ENCODE results near the gene ZACN. TPM values are rescaled to one million over a fixed set of nuclear protein-coding genes. Genes with fewer than 3 reads are reported as not detected.

Gene ZACN
- total RNA-seq, 2 donors from 2014 or later: not detected

DNA sequence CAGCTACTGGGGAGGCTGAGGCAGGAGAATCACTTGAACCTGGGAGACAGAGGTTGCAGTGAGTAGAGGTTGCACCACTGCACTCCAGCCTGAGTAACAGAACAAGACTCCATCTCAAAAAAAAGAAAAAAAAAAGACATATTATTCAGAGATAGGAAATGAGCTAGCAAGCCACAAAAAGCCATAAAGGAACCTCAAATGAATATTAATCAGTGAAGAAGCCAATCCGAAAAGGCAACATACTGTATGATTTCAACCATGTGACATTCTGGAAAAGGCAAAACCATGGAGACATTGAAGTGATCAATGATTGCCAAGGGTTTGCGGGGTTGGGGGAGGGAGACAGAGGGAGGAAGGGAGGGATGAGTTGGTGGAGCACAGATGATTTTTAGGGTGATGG, 33.0 kb downstream of the ZACN start:
- Histone ChIP-seq H3K4me1 (no peaks in the 10 kb centered on the region), H3K27ac (no peak overlapping the region), H3K27me3 (no peaks in the 10 kb centered on the region), H3K9me3 (no peaks in the 10 kb centered on the region), H3K36me3 (no peaks in the 10 kb centered on the region), H3K4me3 (no peak overlapping the region)
- no peak for DNase-seq (ENCODE audit: low spot score)
- TF ChIP-seq, protein P1, sequence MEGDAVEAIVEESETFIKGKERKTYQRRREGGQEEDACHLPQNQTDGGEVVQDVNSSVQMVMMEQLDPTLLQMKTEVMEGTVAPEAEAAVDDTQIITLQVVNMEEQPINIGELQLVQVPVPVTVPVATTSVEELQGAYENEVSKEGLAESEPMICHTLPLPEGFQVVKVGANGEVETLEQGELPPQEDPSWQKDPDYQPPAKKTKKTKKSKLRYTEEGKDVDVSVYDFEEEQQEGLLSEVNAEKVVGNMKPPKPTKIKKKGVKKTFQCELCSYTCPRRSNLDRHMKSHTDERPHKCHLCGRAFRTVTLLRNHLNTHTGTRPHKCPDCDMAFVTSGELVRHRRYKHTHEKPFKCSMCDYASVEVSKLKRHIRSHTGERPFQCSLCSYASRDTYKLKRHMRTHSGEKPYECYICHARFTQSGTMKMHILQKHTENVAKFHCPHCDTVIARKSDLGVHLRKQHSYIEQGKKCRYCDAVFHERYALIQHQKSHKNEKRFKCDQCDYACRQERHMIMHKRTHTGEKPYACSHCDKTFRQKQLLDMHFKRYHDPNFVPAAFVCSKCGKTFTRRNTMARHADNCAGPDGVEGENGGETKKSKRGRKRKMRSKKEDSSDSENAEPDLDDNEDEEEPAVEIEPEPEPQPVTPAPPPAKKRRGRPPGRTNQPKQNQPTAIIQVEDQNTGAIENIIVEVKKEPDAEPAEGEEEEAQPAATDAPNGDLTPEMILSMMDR (IDR thresholded peaks at IDR 0.05): no peak

DNA sequence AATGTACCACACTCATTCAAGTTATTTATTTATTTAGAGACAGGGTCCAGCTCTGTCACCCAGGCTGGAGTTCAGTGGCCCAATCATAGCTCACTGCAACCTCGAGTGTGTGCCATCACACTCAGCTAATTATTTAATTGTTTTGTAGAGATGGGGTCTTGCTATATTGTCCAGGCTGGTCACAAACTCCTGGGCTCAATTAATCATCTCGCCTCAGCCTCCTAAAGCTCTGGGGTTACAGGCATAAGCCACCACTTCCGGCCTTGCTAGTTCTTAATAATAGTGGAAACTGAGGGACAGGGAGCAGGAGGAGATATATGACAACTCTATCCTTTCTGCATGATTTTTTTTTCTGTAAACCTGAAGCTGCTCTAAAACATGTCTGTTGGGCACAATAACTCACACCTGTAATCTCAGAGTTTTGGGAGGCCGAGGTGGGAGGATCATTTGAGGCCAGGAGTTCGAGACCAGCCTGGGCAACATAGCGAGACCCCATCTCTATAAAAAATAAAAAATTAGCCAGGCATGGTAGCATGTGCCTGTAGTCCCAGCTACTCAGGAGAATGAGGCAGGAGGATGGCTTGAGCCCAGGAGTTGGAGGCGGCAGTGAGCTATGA, 36.3 kb downstream of the ZACN start:
- TF ChIP-seq, protein P1 (IDR thresholded peaks at IDR 0.05): no peak
- DNase-seq (ENCODE audit: low spot score): no peak
- Histone ChIP-seq H3K4me3 (no peak overlapping the region), H3K27me3 (no peaks in the 10 kb centered on the region), H3K9me3 (no peaks in the 10 kb centered on the region), H3K36me3 (no peaks in the 10 kb centered on the region), H3K4me1 (no peaks in the 10 kb centered on the region), H3K27ac (no peak overlapping the region)

- DNase-seq (ENCODE audit: low spot score): no peak
- Histone ChIP-seq H3K4me1 (peaks cover 0 to 11% of the 10 kb centered on the region in 2 donors), H3K4me3 (no peak overlapping the region), H3K27ac (no peak overlapping the region), H3K27me3 (no peaks in the 10 kb centered on the region), H3K36me3 (no peaks in the 10 kb centered on the region), H3K9me3 (no peaks in the 10 kb centered on the region)
- TF ChIP-seq, protein P1 (IDR thresholded peaks at IDR 0.05): no peak
Observed at GRCh38 chr17:76119409-76120371, 40.7 kb downstream of the ZACN start.

- TF ChIP-seq, protein P1 (IDR thresholded peaks at IDR 0.05): no peak
- no peak overlapping the region for H3K4me3 ChIP-seq
Observed at GRCh38 chr17:76120658-76121008, 41.7 kb downstream of the ZACN start.

GRCh38 chr17:76121932-76122430, 43.0 kb downstream of the ZACN start:
- peak overlapping the region in 1 of 2 donors; percentile 66 for H3K27ac ChIP-seq
- no peak for DNase-seq (ENCODE audit: low spot score)
- peaks cover 0 to 11% of the 10 kb centered on the region in 2 donors for H3K4me1 ChIP-seq
- no peaks in the 10 kb centered on the region for H3K27me3 ChIP-seq
- TF ChIP-seq, protein P1 (IDR thresholded peaks at IDR 0.05): no peak
- H3K36me3 ChIP-seq: no peaks in the 10 kb centered on the region
- peak overlapping the region; percentile 8 to 51 for H3K4me3 ChIP-seq
- no peaks in the 10 kb centered on the region for H3K9me3 ChIP-seq

More at GRCh38 chr17:76120658-76121008, 41.7 kb downstream of the ZACN start:
- no peak overlapping the region for H3K27ac ChIP-seq
- no peak for DNase-seq (ENCODE audit: low spot score)
- peaks cover 0 to 11% of the 10 kb centered on the region in 2 donors for H3K4me1 ChIP-seq
- H3K36me3 ChIP-seq: no peaks in the 10 kb centered on the region
- no peaks in the 10 kb centered on the region for H3K9me3 ChIP-seq
- no peaks in the 10 kb centered on the region for H3K27me3 ChIP-seq
